Nephron progenitor cell (in vitro differentiated cells): Measurements from ENCODE around the gene FLG.

Experiments
- DNase-seq: peaks from one replicate; pipeline ENCODE4 v3.0.0; 2021
- H3K27ac Mint-ChIP-seq: 2 replicates; pipeline ENCODE4 v1.8.0; 2021; ENCODE audit warnings: mild to moderate bottlenecking, moderate library complexity, mixed read lengths
- H3K27me3 Mint-ChIP-seq: 2 replicates; pipeline ENCODE4 v1.8.0; 2021; ENCODE audit warnings: mild to moderate bottlenecking, low read depth, mixed read lengths; ENCODE audit not compliant: poor library complexity
- H3K36me3 Mint-ChIP-seq: 2 replicates; pipeline ENCODE4 v1.8.0; 2021; ENCODE audit warnings: low read depth, mixed read lengths
- H3K4me1 Mint-ChIP-seq: 2 replicates; pipeline ENCODE4 v1.8.0; 2021; ENCODE audit warnings: mixed read lengths
- H3K4me3 Mint-ChIP-seq: 2 replicates; pipeline ENCODE4 v1.8.0; 2021; ENCODE audit warnings: mild to moderate bottlenecking, moderate library complexity, mixed read lengths
- H3K9me3 Mint-ChIP-seq: 2 replicates; pipeline ENCODE4 v1.8.0; 2021; ENCODE audit warnings: mild to moderate bottlenecking, moderate library complexity, mixed read lengths
- CTCF ChIP-seq: fragments of 200-600 bp; sonication (generic); IDR thresholded peaks from 2 replicates; pipeline ENCODE4 v1.5.0; 2021; ENCODE audit warnings: antibody characterized with exemption

Gene FLG

GRCh38 chr1:152349611-152350010 lies 24.6 kb upstream of the FLG start:
- H3K27me3 Mint-ChIP-seq, result peaks cover 3% of the 10 kb centered on the region
- no peak for DNase-seq
- H3K9me3 Mint-ChIP-seq, result peaks cover 9% of the 10 kb centered on the region
- H3K27ac Mint-ChIP-seq, result no peak overlapping the region
- no peaks in the 10 kb centered on the region for H3K4me1 Mint-ChIP-seq
- no peak for TF ChIP-seq CTCF
- H3K4me3 Mint-ChIP-seq, result no peak overlapping the region
- no peaks in the 10 kb centered on the region for H3K36me3 Mint-ChIP-seq

- H3K4me1 Mint-ChIP-seq, result no peaks in the 10 kb centered on the region
- no peak for DNase-seq
- no peak overlapping the region for H3K4me3 Mint-ChIP-seq
- H3K27ac Mint-ChIP-seq, result no peak overlapping the region
- H3K9me3 Mint-ChIP-seq, result peaks cover 17% of the 10 kb centered on the region
- no peaks in the 10 kb centered on the region for H3K36me3 Mint-ChIP-seq
- peaks cover 3% of the 10 kb centered on the region for H3K27me3 Mint-ChIP-seq
- TF ChIP-seq CTCF, result no peak
Observed at GRCh38 chr1:152348447-152348846, 23.4 kb upstream of the FLG start.

- no peak overlapping the region for H3K4me3 Mint-ChIP-seq
- H3K36me3 Mint-ChIP-seq, result no peaks in the 10 kb centered on the region
- H3K27me3 Mint-ChIP-seq, result peaks cover 2% of the 10 kb centered on the region
- H3K4me1 Mint-ChIP-seq, result no peaks in the 10 kb centered on the region
- H3K9me3 Mint-ChIP-seq, result peaks cover 25% of the 10 kb centered on the region
- peak; percentile 65 for TF ChIP-seq CTCF
- DNase-seq, result peak; percentile 26
- H3K27ac Mint-ChIP-seq, result no peak overlapping the region
Observed at GRCh38 chr1:152347116-152347728, 22.2 kb upstream of the FLG start.

GRCh38 chr1:152344438-152344837 lies 19.4 kb upstream of the FLG start:
- H3K4me3 Mint-ChIP-seq, result no peak overlapping the region
- no peaks in the 10 kb centered on the region for H3K4me1 Mint-ChIP-seq
- DNase-seq, result no peak
- H3K36me3 Mint-ChIP-seq, result no peaks in the 10 kb centered on the region
- H3K27ac Mint-ChIP-seq, result no peak overlapping the region
- H3K27me3 Mint-ChIP-seq, result no peaks in the 10 kb centered on the region
- TF ChIP-seq CTCF, result no peak
- peaks cover 42% of the 10 kb centered on the region for H3K9me3 Mint-ChIP-seq

GRCh38 chr1:152343006-152343405 lies 18.0 kb upstream of the FLG start:
- no peak overlapping the region for H3K4me3 Mint-ChIP-seq
- DNase-seq, result no peak
- no peak overlapping the region for H3K27ac Mint-ChIP-seq
- no peaks in the 10 kb centered on the region for H3K27me3 Mint-ChIP-seq
- H3K36me3 Mint-ChIP-seq, result no peaks in the 10 kb centered on the region
- peaks cover 37% of the 10 kb centered on the region for H3K9me3 Mint-ChIP-seq
- H3K4me1 Mint-ChIP-seq, result no peaks in the 10 kb centered on the region
- TF ChIP-seq CTCF, result no peak

- Mint-ChIP-seq H3K4me1 (no peaks in the 10 kb centered on the region), H3K27me3 (no peaks in the 10 kb centered on the region), H3K9me3 (peaks cover 41% of the 10 kb centered on the region), H3K36me3 (no peaks in the 10 kb centered on the region), H3K27ac (no peak overlapping the region), H3K4me3 (no peak overlapping the region)
- no peak for TF ChIP-seq CTCF
- no peak for DNase-seq
Observed at GRCh38 chr1:152335399-152335798, 10.4 kb upstream of the FLG start.
